22Rv1 (cell line): ENCODE measurements around the gene SNUPN.

Experiments used
- H3K27ac ChIP-seq: fragments of 450-650 bp; 2 replicates; pipeline ENCODE4 v1.5.1; 2017
- ZFX ChIP-seq: fragments of 450-650 bp; IDR thresholded peaks from 2 replicates; pipeline ENCODE4 v1.6.1; 2017; ENCODE audit warnings: antibody characterized with exemption, borderline replicate concordance
- TF ChIP-seq, protein P1 (sequence below): fragments of 450-650 bp; IDR thresholded peaks from 2 replicates; pipeline ENCODE4 v1.5.1; 2017; ENCODE audit warnings: mild to moderate bottlenecking

Gene SNUPN

DNA sequence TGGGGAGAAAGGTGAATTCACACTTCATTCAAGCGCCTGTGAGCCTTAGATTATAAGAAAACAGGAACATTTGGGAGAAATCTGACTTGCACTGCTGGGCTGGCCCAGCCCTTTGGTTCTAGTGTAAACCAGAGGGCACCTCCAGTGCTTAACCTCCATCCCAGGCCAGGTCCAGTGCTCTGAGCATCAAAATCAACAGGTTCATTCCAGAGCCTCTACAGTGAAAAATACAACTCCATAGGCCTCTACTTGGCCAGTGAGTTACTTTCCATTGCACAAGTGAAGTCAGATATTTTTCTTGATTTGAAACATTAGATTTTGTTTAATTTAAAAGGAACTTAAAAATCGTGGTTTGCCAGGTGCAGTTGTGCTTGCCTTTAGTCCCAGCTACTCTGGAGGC is 3.0 kb downstream of the SNUPN start:
- no peak overlapping the region for H3K27ac ChIP-seq
- TF ChIP-seq, protein P1, sequence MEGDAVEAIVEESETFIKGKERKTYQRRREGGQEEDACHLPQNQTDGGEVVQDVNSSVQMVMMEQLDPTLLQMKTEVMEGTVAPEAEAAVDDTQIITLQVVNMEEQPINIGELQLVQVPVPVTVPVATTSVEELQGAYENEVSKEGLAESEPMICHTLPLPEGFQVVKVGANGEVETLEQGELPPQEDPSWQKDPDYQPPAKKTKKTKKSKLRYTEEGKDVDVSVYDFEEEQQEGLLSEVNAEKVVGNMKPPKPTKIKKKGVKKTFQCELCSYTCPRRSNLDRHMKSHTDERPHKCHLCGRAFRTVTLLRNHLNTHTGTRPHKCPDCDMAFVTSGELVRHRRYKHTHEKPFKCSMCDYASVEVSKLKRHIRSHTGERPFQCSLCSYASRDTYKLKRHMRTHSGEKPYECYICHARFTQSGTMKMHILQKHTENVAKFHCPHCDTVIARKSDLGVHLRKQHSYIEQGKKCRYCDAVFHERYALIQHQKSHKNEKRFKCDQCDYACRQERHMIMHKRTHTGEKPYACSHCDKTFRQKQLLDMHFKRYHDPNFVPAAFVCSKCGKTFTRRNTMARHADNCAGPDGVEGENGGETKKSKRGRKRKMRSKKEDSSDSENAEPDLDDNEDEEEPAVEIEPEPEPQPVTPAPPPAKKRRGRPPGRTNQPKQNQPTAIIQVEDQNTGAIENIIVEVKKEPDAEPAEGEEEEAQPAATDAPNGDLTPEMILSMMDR, result no peak

DNA sequence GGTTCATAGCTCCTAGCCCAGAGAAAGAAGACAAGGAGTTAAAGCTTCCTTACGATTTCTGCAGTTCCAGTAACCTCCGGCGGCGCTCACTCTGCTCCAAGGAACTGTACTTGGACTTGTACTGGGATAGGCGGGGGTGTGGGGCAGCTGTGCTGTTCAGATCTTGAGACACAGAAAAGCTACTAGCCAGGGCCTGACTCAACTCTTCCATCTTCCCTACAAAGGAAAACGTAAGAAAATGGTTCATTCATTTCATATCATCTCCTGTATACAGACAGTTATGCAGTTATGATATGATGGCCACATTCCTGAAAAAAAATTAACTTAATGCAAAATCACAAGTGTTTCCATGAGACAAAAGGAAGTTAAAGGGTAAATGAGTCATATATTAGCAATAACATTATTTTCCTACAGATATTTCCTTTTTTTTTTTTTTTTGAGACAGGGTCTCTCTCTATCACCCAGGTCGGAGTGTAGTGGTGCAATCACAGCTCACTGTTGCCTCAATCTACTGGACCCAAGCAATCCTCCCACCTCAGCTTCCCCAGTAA is 4.6 kb downstream of the SNUPN start:
- TF ChIP-seq, protein P1, result no peak
- TF ChIP-seq ZFX, result no peak
- no peak overlapping the region for H3K27ac ChIP-seq

DNA sequence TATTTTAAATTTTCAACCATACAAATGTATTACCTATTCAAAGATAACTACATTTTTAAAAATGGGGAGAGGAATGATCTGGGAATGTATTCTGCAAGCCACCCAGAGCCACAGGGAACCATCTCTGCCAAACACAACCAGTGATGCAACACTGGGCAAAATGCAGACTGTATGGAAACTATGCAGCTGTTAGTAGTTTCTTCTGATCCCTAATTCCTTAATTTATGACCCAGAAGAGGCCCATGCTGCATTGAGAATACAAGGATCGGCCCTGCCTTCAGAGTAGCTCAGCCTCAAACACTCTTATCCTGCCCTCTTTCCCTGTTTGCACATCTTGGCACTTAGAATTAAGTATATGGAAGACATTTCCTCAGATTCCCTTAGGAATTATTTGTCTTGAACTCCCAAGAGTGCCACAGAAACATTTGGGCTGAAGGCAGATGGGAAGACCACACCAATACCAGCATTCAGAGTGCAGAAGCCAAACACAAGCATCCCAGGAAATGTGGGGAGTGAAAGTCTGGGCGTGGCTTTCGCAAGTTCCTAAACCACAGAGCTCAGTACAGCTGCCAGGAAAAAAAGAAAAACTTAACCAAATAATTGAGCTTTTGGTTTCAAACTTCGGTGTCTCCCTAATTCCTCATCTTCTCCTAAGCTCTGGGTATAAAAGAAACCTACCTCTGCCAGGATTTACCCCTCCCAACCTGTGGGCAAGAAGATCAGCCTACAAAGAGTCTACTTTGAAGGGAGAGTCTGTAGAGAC is 5.3 kb downstream of the SNUPN start:
- H3K27ac ChIP-seq, result no peak overlapping the region
- TF ChIP-seq ZFX, result no peak
- TF ChIP-seq, protein P1, result no peak

DNA sequence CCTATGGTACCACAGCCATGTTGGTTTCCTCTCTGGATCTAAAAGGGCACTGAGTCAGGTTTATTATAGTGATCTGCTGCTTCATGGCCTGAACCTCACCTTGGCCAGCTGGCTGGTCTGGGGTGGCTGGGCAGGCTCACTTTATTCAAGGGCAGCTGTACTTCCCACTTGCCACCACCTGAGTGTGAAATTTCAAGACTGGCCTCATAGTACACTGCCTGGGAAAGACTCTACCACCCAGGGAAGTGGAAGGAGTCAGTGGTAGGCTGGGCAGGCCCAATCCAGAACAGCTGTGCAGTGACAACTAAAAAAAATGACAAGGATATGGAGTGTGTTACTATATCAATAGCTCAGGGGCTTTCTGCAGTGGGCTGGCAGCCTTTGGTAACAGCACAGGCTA is 8.8 kb downstream of the SNUPN start:
- TF ChIP-seq, protein P1, result no peak
- TF ChIP-seq ZFX, result no peak
- H3K27ac ChIP-seq, result no peak overlapping the region

DNA sequence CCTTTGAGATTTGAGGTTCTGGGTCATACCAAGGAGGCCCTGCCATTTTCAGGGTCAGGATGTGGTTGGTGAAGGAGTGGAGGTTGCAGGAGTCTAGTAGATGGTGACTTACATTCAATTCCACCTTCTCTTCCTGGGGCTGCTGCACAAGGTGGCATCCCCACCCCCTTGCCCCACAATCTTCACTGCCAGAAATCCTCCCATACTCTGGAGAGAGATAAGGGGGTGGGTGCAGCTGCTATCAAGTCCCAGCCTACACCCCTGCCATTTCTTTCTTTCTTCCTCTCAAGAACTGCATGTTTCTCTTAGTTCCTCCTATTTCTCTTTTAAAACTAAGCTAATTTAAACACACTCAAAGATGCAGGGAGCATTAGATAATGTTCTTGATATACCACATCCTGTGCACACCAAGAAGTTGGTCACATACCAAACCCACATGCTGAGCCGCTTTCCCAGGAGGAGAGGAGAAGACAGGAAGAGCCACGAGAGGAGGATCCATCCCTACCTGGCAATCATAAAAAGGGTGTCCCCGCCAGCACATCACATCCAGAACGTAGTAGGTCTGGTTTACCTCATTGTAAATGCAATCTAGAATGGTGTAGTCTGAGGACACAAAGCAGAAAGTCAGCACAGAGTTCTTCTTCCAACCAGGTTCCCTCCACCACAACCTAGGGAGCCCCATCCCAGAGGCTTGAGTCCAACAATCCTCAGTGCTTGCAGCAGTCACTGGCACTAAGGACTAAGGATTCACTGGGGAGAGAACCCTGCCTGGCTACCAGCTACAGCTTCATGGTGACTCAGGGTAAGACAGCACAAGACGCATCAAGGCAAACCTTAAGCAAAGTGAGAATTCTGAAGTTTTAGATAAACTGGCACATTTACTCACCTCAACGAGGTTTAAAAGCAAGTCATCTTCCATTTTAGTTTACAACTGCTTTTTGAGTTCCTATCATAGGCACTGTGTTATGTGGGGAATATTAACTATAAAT is 18.5 kb downstream of the SNUPN start:
- TF ChIP-seq, protein P1, result no peak
- TF ChIP-seq ZFX, result no peak
- H3K27ac ChIP-seq, result no peak overlapping the region

DNA sequence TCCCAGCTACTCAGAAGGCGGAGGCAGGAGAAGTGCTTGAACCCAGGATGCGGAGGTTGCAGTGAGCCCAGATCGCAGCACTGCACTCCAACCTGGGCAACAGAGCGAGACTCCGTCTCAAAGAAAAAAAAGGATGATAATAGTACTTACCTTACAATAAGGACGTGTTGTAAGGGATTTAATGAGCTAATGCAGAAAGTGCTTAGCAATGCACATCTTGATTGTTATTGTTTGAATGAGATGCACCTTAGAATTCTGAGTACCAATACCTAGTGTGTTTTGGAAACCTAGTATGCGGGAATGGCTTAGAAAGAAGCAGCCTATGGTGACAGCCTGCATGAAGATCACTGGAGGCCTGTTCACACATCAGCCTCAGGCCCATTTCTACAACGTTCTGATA is 19.5 kb downstream of the SNUPN start:
- H3K27ac ChIP-seq, result no peak overlapping the region
- TF ChIP-seq, protein P1, result no peak
- TF ChIP-seq ZFX, result no peak
